Stimulated activated CD4-positive, alpha-beta T cell treated with anti-CD3 and anti-CD28 coated beads, Interleukin-1b, Interleukin-23, amount 100 ng/mL, for 48 hours (primary cell): ENCODE data around the gene PARN.

ENCODE experiments used
- DNase-seq: peaks from one replicate; pipeline ENCODE4 v3.0.0-alpha.2; 2020

Gene PARN

DNA sequence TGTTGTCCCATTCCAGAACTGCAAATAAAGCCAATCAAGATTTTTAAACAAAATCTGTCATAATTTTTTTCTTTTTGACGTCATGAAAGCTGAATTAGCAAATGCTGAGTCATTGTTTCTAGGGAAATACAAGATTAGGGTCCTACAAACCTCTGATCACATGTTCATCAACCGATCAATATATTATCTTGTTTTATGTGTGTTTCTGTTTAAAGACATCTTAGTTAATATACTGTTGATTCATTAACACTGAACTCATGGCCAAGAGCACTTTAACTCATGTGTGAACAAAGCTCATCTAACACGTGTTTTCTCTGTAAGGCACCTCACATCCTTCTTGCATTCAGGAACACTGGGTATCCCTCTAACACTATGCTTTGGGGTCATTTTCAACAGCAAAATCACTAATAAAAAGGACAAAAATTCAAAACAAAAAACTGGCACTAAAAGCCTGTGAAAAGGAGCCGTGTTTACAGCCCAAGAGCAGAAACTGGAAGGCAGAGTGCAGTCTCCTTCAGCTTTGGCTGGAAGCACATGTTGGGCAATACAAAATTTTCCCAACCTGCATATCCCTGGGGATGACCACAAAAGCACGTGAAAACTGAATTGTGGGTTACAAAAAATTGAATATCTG is 102.5 kb downstream of the PARN start:
- no peak for DNase-seq

DNA sequence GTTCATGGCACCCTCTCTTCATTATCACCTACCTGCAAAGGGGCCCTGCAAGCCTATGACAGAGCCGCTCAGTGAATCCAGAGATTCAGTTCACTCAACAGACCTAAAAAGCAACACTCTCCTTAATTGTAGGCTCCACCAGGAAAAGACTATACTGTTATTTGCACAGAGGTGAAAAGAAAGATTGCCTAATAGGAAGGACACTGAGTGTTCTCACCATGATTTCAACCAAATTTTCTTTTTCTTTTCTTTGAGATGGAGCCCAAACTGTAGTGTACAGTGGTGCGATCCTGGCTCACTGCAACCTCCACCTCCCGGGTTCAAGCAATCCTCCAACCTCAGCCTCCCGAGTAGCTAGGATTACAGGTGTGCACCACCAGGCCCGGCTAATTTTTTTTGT is 104.5 kb downstream of the PARN start:
- DNase-seq, result no peak

DNA sequence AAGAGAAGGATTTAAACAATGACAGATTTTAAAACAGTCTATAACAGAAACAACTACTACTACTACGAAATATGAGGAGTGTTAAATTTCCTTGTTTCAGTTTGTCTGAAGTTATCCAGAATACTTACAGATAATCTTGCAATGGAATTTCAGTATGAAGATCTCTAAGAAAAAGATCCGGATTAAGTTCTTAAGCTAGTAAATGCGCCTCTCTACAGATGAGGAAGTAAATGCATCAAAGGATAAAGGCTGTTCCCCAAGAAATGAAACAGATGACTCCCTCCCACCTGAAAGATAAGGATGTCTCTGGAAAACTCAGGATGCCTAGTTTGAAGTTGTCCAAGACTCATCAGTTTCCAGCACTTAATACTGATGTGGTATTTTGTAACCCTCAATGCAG is 105.1 kb downstream of the PARN start:
- no peak for DNase-seq

DNA sequence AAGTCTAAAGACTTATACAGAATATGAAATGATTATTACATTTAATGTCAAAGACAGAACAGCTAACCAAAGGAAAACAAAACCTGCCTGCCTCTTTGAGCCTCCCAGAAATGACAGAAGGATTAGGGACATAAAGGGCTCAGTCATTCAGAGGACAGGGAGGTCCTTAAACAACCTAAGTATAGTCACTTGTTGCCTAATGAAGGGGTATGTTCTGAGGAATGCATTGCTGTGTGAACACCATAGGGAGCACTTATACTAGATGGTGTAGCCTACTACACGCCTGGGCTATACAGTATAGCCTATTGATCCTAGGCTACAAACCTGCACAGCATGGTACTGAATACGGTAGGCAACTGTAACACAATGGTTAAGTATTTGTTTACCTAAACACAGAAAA is 106.4 kb downstream of the PARN start:
- no peak for DNase-seq

DNA sequence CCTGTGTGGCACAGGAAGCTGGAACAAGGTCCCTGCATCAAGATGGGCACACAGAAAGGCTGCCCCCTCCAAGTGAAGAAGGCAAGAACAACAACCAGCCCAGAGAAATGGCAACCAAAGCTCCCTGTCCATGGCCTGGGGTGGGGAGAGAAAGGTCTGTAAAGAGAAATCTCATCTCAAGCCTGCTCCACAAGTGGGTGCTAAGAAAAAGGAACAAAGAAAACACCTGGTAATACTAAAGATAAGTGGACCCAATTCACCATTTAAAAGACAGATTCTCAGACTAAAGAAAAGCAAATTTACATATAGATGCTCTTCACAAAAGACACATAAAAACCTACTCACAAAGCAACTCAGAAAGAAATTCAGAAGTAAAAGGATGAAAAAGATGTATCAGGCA is 107.4 kb downstream of the PARN start:
- no peak for DNase-seq

DNA sequence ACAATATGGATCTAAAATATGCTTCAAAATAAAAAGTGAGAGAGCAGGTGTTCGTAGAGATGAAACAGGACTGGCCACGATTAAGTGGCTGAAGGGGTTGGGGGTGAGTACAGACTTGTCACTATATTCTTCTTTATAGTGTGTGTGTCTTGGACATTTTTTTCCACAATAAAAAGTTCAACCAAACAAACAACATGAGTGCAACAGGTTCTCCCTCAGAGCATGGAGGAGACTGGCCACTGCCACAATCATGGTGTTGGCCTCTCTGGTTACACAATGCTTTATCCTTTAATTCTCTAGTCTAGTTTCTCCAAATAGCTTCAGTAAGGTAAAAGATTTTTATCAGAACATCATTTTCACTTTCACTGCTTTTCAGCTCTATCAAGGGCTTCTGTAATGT is 109.3 kb downstream of the PARN start:
- no peak for DNase-seq

DNA sequence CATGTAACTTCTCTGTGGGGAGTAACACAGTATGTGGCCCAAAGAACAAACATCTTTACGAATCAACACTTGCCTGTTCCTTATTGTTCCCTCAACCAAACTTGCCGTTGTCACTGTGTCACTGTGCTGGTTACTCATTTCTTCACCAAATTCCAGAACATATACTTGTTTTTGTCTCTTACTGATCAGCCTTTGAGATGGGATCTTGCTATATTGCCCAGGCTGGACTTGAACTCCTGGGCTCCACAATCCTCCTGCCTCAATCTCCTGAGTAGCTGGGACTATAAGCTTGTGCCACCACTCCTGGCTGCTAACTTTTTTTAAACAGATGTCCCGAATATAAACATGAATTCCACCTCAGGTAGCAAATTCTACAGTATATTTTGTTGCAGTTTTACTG is 115.1 kb downstream of the PARN start:
- no peak for DNase-seq

DNA sequence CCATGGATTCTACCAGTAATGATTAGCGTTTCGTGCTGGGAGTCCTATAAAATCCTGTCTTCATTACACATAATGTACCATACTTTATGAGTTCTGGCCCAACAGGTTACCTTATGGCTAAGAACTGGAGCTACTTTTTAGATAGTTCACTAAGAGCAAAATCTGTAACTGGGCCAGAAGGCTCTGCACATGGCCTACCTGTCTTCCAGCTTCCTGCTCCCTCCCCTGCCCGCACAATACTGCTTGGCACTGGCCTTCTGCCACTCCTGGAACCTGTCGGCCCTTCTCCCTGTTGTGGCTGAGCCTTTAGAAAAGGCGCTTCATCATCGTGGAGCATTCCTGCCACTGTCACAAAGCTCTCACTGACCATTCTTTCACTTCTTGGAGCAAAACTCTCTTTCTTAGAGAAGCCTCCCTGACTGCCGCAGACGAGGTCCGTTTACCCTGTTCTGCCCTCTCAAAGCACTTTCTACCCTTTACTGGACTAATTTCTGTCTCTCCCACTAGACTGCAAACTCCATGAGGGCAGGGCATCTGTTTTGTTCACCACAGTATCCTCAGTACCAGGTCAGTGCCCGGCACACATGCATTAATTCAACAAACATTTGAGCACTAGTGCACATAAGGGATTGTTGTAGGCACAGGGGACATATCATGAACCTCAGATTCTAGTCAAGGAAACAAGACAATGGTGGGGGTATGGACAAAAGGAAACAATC is 116.5 kb downstream of the PARN start:
- DNase-seq, result no peak

DNA sequence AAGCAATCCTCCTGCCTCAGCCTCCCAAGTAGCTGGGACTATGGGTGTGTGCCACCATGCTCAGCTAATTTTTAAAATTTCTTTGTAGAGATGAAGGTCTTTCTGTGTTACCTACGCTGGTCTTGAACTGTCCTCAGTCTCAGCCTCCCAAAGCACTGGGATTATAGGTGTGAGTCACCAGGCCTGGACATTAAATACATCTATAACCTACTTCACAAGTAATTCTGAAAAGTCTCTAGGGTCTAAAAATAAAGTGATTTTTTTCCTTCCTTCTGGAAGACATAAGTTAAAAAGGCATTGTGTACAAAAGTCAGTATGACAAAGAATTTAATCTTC is 118.3 kb downstream of the PARN start:
- DNase-seq, result no peak

DNA sequence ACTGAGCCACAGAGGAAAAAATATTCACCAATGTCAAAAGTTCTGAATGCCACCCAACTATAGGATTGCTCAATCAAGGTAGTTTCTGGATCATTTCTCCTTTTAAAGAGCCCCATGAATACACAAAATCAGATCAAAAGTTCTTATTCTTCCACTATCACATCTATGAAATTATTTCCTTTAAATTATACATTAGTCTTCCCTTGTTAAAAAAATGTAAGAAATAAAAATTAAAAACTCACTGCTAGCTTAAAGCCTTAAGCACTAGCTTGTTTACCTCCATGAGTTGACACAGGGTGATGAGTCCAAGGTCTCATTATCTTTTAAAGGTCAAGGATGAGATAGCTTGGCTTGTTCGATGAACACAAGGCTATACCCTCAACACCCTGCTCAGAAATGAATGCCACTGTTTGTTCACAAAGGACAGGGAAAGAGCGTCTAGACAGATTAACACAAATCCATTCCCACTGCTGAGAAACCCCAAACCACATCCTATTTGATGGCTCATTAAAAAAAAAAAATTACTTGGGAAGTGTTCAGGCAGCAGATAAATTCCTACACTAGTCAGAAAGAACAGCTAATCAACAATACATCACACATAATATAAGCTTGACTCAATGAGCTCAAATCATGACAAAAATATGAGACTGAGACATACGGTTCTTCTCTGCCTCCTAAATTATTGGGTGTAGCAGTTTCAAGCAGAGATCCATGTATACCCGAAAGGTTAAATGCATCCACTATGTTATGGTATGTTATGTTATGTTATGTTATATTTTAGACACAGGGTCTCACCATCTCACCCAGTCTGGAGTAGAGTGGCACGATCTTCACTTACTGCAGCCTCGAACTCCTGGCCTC is 118.9 kb downstream of the PARN start:
- DNase-seq, result no peak

DNA sequence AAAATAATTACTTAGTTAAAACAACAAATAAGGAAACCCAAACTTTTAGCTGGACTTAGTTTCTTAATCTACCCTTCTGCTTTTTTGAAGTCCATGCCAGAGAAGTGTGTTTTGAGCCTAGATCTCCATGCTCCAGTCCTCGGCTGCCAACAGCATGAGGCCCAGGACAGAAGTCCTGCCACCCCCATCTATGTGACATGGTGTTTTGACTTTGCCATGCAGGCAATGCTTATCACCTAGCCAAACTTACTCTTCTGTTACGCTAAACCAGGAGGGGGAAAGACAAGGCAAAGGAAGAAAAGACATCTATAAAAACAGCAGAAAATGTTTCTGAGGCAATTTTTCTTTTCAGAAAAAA is 119.5 kb downstream of the PARN start:
- DNase-seq, result no peak

DNA sequence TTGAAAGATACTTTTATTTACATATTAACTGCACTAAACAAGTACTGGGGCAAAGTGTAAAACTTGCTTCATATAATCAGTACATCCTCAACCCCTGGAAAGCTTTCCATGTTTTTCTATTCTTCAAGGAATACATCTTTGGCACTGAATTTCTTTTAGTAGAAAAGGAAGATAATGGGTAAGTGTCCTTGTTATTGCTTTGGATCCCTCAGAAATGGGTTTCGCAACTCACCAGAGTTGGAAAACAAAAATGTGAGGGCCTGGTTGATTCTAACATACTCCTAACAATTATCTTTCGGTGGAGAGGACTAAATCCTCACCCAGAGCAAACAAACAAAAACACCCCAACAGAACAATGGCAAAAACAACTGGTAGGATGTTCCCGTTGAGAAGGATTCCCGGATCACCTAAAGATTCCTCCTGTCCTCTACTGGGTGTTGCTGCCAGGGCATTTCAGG is 120.4 kb downstream of the PARN start:
- no peak for DNase-seq

DNA sequence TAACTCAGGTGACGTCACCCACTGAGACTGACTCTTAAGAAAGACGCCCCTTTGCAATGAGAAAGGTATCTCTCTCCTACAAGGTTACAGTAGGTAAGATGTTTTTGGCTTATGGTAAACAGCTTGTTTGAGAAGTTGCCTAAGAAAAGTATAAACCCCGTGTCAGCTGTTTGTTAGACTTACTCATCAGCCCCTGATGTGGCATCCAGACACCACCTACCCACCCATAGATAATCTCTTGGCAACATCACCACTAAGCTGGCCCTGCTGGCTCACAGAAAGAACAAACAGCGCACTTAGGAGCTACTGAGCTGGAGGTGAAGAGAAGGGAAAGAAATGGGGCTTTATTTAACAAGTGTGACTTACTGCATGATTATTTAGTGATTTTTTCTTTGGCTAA is 121.0 kb downstream of the PARN start:
- DNase-seq, result no peak

DNA sequence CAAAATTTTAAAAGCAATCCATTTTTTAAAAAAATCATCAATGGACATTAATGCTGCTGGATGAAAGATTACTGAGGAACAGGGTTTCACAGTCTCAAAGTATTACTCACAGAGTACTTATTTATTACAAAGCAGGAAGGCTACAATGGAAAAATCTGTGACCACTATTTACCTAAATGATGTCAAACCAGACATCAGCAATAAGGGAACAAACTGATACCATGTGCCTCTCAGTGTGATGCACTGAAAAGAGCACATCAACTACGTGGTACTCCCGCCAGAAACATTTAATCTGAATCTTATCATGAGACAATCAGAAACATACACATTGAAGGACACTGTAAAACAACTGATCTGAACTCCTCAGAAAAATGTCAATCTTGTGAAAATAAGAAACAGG is 124.2 kb downstream of the PARN start:
- DNase-seq, result no peak

DNA sequence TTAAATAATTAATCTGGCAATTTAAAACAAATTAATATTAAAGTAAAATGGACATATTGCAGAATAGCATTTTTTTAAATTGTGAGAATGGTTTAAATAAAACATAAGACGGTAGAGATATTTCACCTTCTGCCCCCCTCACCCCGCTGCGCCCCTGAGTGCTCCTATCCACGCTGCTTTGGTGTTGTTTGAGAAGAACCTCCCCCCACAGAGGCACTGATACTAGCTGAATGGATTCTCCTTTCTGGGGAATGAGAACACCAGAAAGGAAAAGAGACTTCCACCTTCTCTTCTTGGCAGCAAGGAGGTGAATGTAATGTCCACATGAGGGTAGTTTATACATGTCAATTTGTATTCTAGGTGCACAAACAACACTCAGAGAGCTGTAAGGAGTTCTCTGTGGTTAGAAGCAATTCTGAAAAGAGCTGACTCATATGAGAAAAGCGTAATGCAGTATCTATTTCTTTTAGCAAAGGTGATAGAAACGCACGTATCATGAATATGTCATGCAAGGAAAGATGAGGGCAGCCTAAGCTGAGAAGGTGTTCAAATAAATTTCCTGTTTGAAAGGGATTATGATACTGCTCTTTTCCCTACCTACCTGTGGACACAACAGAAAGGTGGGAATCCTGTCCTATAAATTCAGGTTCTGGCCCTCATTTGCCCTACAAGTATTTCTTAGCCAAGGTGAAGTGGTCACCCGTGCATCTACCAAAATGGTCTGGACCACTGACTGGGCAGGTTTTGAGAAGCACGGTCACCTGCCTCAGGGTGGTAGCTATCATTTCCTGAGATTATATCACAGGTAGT is 126.9 kb downstream of the PARN start:
- no peak for DNase-seq

DNA sequence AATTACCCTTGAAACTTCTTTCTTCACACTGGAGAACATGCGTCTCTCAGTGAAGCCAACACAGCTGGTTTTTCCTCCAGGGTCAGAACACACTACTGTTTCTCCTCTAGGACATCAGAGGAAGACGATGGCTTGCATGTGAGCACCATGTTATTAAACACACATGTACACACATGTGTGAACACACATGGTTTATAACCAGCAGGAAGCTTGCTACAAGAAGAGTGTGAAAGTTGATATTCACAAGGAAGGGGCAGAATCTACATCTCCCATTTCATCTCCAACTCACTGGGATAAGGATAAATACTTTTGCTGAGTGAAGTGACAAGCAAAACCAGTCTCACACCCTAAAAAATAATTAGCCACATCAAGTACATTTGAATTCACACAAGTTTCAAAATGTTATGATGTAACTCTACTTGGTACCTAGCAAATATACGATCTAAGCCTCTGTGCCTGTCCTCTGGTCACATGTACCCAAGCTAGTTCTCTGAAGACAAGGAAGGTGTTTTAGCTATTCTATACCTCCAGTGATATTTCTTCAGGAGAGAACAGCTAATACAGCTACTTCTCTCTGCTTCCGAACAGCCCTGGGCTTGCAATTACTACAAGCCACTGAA is 127.7 kb downstream of the PARN start:
- DNase-seq, result no peak

DNA sequence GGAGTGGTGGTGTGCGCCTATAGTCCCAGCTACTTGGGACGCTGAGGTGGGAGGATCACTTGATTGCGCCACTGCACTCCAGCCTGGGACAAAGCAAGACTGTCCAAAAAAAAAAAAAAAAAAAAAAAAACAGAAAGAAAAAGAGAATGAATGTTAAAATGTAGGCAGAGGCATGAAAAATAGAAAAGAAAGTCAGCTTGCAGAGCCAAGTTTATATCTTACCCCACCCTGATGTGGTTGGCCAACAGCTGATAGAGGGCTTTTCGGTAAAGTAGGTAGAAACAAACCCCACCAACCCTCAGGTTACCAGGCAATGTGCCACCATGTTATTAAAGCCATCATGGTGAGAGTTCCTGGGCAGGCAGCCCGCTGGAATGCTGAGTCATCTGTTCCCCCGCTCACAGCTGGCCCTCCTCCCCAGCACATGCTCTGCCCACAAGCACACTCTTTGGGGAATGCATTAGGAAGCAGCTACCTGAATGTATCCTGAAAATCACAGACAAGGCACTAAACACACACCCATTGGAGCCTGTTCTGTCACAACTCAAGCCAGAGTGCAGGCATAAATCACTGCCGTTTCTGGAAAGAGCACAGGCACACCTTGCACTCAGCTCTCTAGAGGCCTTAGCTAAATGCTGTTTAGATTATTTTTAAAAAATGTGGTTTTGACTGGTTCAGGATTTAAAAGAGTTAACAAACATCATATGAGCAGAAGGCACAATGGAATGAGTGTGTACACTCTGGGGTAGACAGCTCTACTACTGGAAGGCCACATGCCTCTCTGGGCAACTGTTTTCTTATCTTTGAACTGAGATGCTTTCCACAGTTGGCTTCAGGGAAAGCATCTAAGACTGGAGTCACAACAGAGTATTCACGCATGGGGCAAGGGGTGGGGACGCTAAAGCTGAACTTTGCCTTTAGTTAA is 128.5 kb downstream of the PARN start:
- DNase-seq, result no peak

DNA sequence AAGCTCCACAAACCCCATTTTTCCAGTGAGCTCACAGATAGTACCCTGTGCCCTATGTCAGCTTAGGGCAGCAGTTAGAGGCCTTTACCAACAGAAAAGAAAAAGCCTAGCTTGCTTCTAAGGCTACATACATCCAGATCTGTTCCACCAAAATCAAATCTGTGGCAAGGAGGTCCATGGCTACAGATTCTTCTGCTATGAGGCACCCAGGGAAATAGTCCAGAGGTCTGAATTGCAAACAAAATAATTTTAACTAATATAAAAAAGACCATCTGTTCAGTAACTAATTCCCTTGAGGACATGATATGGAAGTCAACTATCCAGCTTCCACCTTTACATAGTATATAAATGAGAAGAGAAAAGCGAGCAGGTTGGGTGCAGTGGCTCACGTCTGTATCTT is 129.3 kb downstream of the PARN start:
- DNase-seq, result no peak

DNA sequence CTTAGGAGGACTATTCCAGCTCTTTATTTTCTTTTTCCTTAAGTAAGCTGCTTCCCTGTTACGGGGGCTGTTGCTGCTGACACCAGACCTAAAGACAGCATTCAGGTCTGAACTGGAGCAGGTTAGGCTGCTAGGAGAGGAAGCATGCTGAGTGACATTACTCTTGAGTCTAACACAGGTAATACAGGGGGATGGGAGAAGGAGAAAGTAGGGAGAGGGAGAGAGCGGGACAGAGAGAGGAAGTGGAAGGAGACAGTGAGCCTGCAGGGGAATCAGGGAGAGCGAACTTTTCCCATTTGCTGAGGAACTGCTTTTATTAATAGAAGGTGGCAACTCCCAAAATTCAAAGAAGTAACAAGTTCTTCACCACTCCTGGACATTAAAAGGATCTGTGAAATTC is 130.9 kb downstream of the PARN start:
- no peak for DNase-seq

DNA sequence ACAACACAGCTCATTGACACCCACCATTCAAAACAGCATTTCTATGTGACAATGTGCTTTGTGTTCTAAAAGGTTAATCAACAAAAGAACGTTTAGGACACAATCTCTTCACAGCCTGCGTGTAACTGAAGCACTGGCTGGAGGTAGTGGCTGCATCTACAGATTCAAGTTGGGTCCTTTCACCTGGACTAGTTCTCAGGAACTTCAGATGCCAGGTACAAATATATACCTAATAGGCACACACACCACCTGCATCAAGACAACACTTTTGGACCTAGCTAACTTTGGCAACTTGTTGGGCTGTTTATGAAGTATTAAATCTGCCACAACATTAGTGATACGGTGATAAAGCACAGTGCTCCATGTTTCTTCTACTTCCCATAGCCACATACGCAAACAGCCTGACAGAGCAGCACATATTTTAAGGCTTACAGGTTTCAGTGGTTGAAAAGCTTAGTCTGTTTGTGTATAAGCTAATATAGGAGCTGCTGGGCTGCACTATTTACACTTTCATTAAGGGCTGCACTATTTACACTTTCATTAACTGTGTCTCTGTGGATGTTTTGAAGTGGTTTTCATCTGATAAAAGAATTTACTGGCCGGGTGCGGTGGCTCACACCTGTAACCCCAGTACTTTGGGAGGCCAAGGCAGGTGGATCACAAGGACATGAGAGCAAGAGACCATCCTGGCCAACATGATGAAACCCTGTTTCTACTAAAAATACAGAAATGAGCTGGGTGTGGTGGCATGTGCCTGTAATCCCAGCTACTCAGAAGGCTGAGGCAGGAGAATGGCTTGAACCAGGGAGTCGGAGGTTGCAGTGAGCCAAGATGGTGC is 132.6 kb downstream of the PARN start:
- DNase-seq, result no peak

DNA sequence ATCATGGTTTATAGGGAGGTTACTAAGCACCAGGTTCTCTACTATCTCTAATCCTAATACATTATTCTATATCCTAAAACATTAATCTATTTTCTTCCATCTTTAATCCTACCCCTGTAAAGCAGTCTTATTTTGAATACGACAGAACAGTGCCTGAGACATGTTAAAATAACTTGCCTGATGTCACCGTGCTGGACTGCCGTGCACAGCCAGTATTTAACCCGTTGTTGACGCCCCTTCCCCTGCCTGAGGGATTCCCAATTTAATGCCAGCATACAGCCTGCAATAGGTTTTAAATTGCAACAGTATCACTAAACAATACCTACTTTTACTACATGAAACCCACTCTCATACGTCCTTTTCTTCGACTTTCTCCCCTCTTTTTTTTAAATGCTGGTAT is 133.3 kb downstream of the PARN start:
- no peak for DNase-seq
